Ascending aorta (tissue), 2 donors: ENCODE data around the gene NKAIN2. TPM values are rescaled to one million over a fixed set of nuclear protein-coding genes. Genes with fewer than 3 reads are reported as not detected.

ENCODE experiments used
- DNase-seq, 2 donors: peaks; one replicate each; pipeline ENCODE4 v3.0.0-alpha.2; 2019; ENCODE audit warnings: low spot score in 2 of 2
- H3K27ac ChIP-seq, 2 donors: fragments of 200-600 bp; sonication (generic); one replicate each; pipeline ENCODE4 v1.5.1; 2016 to 2017; ENCODE audit warnings: mild to moderate bottlenecking in 1 of 2
- H3K27me3 ChIP-seq: fragments of 200-600 bp; sonication (generic); one replicate; pipeline ENCODE4 v1.5.1; 2017
- H3K36me3 ChIP-seq, 2 donors: fragments of 200-600 bp; sonication (generic); one replicate each; pipeline ENCODE4 v1.5.1; 2016
- H3K4me1 ChIP-seq, 2 donors: fragments of 200-600 bp; sonication (generic); one replicate each; pipeline ENCODE4 v1.5.1; 2016 to 2017; ENCODE audit warnings: mild to moderate bottlenecking in 1 of 2
- H3K4me3 ChIP-seq, 2 donors: fragments of 200-600 bp; sonication (generic); one replicate each; pipeline ENCODE4 v1.5.1; 2016 to 2017; ENCODE audit warnings: mild to moderate bottlenecking in 1 of 2
- H3K9me3 ChIP-seq, 2 donors: fragments of 200-600 bp; sonication (generic); one replicate each; pipeline ENCODE4 v1.5.1; 2016
- intact Hi-C: fragments of 100-400 bp; cut with DNase I; formaldehyde crosslinking; loops from one replicate; pipeline ENCODE4 v1.15.1; 2023
- total RNA-seq: library from RNA; depleted of rRNA; stranded (reverse); fragments of >200 nt; gene quantifications from one replicate; pipeline ENCODE4 v1.1.0, GENCODE V29; 2016
- TF ChIP-seq, protein P1 (sequence below), 3 experiments: fragments of 200-600 bp in 2 of 3; fragments of 450-650 bp in 1 of 3; sonication (generic) in 2 of 3; IDR thresholded peaks; one replicate each; pipeline ENCODE4 v1.5.1; 2016 to 2019; ENCODE audit warnings: antibody characterized with exemption in 3 of 3, mild to moderate bottlenecking in 1 of 3, moderate library complexity in 1 of 3

NKAIN2 gene
- total RNA-seq, 1 donor from 2014 or later: 0.11 TPM

- DNase-seq: no peak
- H3K27me3 ChIP-seq: no peaks in the 10 kb centered on the region
- intact Hi-C loops: no loop called here
- TF ChIP-seq, protein P1, sequence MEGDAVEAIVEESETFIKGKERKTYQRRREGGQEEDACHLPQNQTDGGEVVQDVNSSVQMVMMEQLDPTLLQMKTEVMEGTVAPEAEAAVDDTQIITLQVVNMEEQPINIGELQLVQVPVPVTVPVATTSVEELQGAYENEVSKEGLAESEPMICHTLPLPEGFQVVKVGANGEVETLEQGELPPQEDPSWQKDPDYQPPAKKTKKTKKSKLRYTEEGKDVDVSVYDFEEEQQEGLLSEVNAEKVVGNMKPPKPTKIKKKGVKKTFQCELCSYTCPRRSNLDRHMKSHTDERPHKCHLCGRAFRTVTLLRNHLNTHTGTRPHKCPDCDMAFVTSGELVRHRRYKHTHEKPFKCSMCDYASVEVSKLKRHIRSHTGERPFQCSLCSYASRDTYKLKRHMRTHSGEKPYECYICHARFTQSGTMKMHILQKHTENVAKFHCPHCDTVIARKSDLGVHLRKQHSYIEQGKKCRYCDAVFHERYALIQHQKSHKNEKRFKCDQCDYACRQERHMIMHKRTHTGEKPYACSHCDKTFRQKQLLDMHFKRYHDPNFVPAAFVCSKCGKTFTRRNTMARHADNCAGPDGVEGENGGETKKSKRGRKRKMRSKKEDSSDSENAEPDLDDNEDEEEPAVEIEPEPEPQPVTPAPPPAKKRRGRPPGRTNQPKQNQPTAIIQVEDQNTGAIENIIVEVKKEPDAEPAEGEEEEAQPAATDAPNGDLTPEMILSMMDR (IDR thresholded peaks at IDR 0.05): no peak
- no peaks in the 10 kb centered on the region for H3K4me1 ChIP-seq
- H3K4me3 ChIP-seq: no peak overlapping the region
- no peak overlapping the region for H3K27ac ChIP-seq
- no peaks in the 10 kb centered on the region for H3K36me3 ChIP-seq
- no peaks in the 10 kb centered on the region for H3K9me3 ChIP-seq
Measured at GRCh38 chr6:124535746-124536145, 732.1 kb downstream of the NKAIN2 start.

DNA sequence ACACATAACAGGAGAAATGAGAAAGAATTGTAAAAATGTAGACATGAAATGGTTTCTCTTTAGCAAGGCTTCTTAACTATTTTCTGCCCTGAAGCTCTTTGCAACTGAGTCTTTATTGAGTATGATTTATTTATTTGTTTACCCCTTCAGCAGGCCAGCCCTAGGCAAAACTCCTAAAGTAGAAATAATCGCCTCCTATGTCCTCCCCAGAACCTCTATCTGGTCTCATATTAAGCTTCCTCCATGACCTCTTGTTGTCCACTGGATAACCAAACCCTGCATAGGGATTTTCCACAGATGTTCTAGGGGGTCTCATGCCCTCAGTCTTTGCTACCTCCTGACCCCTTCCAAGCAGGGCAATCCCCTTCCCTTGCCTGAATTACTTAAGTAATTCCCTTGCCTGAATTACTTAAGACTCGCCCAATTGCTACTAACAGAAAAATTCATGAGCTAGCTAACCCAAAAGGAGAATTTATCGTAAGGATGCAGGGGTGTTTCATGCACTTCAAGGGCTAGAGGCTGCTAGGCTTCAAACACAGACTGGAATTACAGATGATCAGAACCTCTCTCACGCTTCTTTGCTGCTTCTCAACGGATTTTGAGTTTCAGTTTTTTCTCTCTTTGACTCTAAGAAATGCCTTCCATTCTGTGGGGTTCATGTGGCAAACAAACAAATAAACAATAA lies 732.6 kb downstream of the NKAIN2 start:
- Histone ChIP-seq H3K9me3 (no peaks in the 10 kb centered on the region), H3K4me1 (no peaks in the 10 kb centered on the region), H3K27me3 (no peaks in the 10 kb centered on the region), H3K36me3 (no peaks in the 10 kb centered on the region), H3K4me3 (no peak overlapping the region), H3K27ac (no peak overlapping the region)
- TF ChIP-seq, protein P1 (IDR thresholded peaks at IDR 0.05): no peak
- DNase-seq: no peak
- intact Hi-C loops: no loop called here

- Histone ChIP-seq H3K36me3 (no peaks in the 10 kb centered on the region), H3K27ac (no peak overlapping the region), H3K4me1 (no peaks in the 10 kb centered on the region), H3K4me3 (no peak overlapping the region), H3K9me3 (no peaks in the 10 kb centered on the region), H3K27me3 (no peaks in the 10 kb centered on the region)
- intact Hi-C loops: no loop called here
- TF ChIP-seq, protein P1 (IDR thresholded peaks at IDR 0.05): no peak
- no peak for DNase-seq
Measured at GRCh38 chr6:124536842-124537191, 733.2 kb downstream of the NKAIN2 start.

- H3K4me1 ChIP-seq: no peaks in the 10 kb centered on the region
- intact Hi-C loops: no loop called here
- TF ChIP-seq, protein P1 (IDR thresholded peaks at IDR 0.05): no peak
Measured at GRCh38 chr6:124539096-124539495, 735.4 kb downstream of the NKAIN2 start.

GRCh38 chr6:124541573-124541972 lies 737.9 kb downstream of the NKAIN2 start:
- H3K36me3 ChIP-seq: no peaks in the 10 kb centered on the region
- H3K4me1 ChIP-seq: no peaks in the 10 kb centered on the region
- no peak overlapping the region for H3K27ac ChIP-seq
- no peaks in the 10 kb centered on the region for H3K9me3 ChIP-seq
- no peaks in the 10 kb centered on the region for H3K27me3 ChIP-seq
- TF ChIP-seq, protein P1 (IDR thresholded peaks at IDR 0.05): no peak
- intact Hi-C loops: no loop called here
- no peak overlapping the region for H3K4me3 ChIP-seq
- DNase-seq: no peak

More at GRCh38 chr6:124539096-124539495, 735.4 kb downstream of the NKAIN2 start:
- no peak for DNase-seq
- H3K36me3 ChIP-seq: no peaks in the 10 kb centered on the region
- no peaks in the 10 kb centered on the region for H3K9me3 ChIP-seq
- H3K27ac ChIP-seq: no peak overlapping the region
- H3K4me3 ChIP-seq: no peak overlapping the region
- H3K27me3 ChIP-seq: no peaks in the 10 kb centered on the region

DNA sequence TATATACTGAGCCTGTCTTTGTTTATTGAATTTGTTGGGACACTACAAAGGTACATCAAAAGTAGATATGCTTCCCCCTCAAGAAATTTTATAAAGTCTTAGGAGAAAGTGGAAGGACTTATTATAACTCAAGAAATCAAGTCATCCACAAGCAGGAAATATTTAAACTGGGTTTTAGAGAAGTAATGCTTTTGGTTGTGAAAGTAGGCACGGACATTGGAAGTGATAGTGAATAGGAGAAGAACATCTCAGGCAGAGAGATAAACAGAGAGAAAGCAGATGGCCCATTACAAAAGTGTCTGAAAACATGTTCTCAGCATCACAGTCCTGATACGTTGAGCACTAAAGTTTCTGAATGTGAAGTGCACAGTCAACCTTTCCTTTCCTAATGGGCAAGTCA lies 742.9 kb downstream of the NKAIN2 start:
- no peaks in the 10 kb centered on the region for H3K4me1 ChIP-seq
- H3K9me3 ChIP-seq: no peaks in the 10 kb centered on the region
- TF ChIP-seq, protein P1 (IDR thresholded peaks at IDR 0.05): no peak
- H3K36me3 ChIP-seq: no peaks in the 10 kb centered on the region
- no peak overlapping the region for H3K4me3 ChIP-seq
- DNase-seq: no peak
- H3K27me3 ChIP-seq: no peaks in the 10 kb centered on the region
- intact Hi-C loops: no loop called here
- H3K27ac ChIP-seq: no peak overlapping the region
